Fibroblast of lung (primary cell): ENCODE results near the gene CAMK1D.

Experiments used
- EZH2 ChIP-seq: IDR thresholded peaks from 2 replicates; pipeline ENCODE4 v1.5.1; 2012; ENCODE audit warnings: low read length, control low read depth, mild to moderate bottlenecking; ENCODE audit errors: missing control alignments
- TF ChIP-seq, protein P1 (sequence below), 2 donors: IDR thresholded peaks in 1 of 2; conservative IDR thresholded peaks in 1 of 2; 1 replicate in 1 of 2; 2 replicates in 1 of 2; pipeline ENCODE4 v1.5.1; 2011 to 2012; ENCODE audit warnings: low read length in 2 of 2, control low read depth in 1 of 2, inconsistent platforms in 1 of 2, low read depth in 1 of 2, mild to moderate bottlenecking in 1 of 2

DNA sequence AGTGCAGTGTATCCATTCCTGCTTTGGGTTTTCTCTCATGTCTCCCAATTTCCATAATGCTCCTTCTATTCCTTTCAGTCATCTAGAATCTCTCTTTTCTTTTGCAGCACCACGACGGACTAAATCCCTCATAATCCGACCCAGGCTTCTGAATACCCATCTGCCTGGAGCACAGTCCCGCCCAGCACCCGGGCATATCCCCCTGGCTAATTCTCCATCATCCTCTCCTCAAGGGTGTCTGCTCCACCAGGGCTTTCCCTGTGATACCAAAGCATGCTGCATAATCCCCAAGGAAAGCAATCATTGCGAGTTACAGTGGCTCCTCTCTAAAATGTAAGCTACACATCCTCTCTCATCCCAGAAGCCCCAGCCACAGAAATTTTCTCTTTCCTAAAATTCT, 330.3 kb downstream of the CAMK1D start:
- TF ChIP-seq, protein P1, sequence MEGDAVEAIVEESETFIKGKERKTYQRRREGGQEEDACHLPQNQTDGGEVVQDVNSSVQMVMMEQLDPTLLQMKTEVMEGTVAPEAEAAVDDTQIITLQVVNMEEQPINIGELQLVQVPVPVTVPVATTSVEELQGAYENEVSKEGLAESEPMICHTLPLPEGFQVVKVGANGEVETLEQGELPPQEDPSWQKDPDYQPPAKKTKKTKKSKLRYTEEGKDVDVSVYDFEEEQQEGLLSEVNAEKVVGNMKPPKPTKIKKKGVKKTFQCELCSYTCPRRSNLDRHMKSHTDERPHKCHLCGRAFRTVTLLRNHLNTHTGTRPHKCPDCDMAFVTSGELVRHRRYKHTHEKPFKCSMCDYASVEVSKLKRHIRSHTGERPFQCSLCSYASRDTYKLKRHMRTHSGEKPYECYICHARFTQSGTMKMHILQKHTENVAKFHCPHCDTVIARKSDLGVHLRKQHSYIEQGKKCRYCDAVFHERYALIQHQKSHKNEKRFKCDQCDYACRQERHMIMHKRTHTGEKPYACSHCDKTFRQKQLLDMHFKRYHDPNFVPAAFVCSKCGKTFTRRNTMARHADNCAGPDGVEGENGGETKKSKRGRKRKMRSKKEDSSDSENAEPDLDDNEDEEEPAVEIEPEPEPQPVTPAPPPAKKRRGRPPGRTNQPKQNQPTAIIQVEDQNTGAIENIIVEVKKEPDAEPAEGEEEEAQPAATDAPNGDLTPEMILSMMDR (conservative IDR thresholded peaks at IDR 0.05 in 1 of 2, IDR thresholded peaks at IDR 0.05 in 1 of 2; ENCODE audit: low read depth in 1 of 2, low read length in 2 of 2): no peak
- no peak for TF ChIP-seq EZH2
